HEK293 (cell line): Measurements from ENCODE around the gene ITPRIPL1.

Experiments
- ZNF324 ChIP-seq: fragments of 450-650 bp; formaldehyde crosslinking; IDR thresholded peaks from 2 replicates; pipeline ENCODE4 v1.5.1; 2016; ENCODE audit warnings: missing biosample characterization, missing genetic modification characterization
- ZNF366 ChIP-seq: fragments of 450-650 bp; formaldehyde crosslinking; conservative IDR thresholded peaks from 2 replicates; pipeline ENCODE4 v1.5.1; 2016; ENCODE audit warnings: missing biosample characterization, missing genetic modification characterization
- ZNF558 ChIP-seq: fragments of 450-650 bp; formaldehyde crosslinking; IDR thresholded peaks from 2 replicates; pipeline ENCODE4 v1.5.1; 2016; ENCODE audit warnings: missing biosample characterization, missing genetic modification characterization

ITPRIPL1 gene

DNA sequence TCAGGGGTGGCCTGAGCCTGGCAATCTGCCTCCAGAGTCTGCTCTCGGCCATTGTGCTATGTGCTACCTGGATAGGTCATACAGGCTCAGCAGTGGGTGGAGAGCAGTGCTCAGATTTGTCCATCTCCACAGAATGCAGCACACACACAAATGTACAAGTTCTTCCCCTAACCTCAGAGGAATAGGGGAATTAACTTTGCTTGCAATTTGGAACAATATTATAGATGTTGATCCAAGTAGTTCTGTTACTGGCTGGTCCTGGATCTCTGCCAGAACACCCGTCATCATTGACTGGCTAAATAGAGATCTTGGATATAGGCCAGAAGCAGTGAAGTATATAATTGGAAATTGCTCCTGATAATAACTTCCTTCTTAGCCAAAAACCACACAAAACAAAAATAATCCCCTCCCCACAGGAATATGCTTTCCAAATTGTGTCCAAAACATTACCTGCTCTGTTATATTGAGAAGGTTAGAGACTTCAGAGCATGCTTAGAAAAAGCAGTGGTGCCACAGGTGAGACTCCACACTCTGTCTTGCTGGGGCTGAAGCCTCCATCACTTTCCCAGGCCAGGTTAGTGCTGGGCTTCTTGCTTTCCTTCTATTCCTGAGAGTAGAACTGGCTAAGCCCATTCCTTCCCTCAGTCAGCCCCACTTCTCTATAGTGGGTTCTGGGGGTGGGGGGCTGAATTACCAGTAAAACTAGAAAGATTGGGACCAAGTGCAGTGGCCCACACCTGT lies 49.3 kb downstream of the ITPRIPL1 start (continued):
- TF ChIP-seq ZNF324 (tag by site-specific recombination) (peak; percentile 13; the same call in 1 of the 2 replicates), ZNF366 (tag by site-specific recombination) (peak; percentile 60), ZNF558 (tag by site-specific recombination) (0 out of 2 replicates have a peak, but pooled peaks have one; percentile 35)
- TF ChIP-seq, all 188 proteins: peak for 17
